ENCODE results near the gene KLHL9.
"Not testable (repeated sequence)": the region's sequence is repeated elsewhere in the genome, so short reads cannot be mapped to it uniquely, and the experiment has no call there.

Gene KLHL9

GRCh38 chr9:21334701-21335632 is at the start of gene KLHL9:
Gene KLHL9, minus strand, starts transcription at chr9:21335404. Its CDS starts 545 bp downstream, at chr9:21334859.
- peak; percentile 76 to 81 (median 81) for DNase-seq (ENCODE audit: low read depth in 3 of 3)

- DNase-seq (ENCODE audit: low read depth in 3 of 3) = no peak
Measured at GRCh38 chr9:21383627-21384026, 48.4 kb upstream of the KLHL9 start.

GRCh38 chr9:21381448-21382339 is 46.5 kb upstream of the KLHL9 start:
- DNase-seq (ENCODE audit: low read depth in 3 of 3) = no peak

- DNase-seq (ENCODE audit: low read depth in 3 of 3) = not testable (repeated sequence)
Measured at GRCh38 chr9:21371467-21371866, 36.3 kb upstream of the KLHL9 start.

- DNase-seq (ENCODE audit: low read depth in 3 of 3) = no peak
Measured at GRCh38 chr9:21367957-21368356, 32.8 kb upstream of the KLHL9 start, which contains the start of gene IFNA13. Gene IFNA13, minus strand, starts transcription at chr9:21368057. Its CDS starts 47 bp downstream, at chr9:21368010.

GRCh38 chr9:21367169-21367568 is 32.0 kb upstream of the KLHL9 start:
- not testable (repeated sequence) for DNase-seq (ENCODE audit: low read depth in 3 of 3)

- no peak for DNase-seq (ENCODE audit: low read depth in 3 of 3)
Measured at GRCh38 chr9:21362287-21362686, 27.1 kb upstream of the KLHL9 start.

- DNase-seq (ENCODE audit: low read depth in 3 of 3) = no peak
Measured at GRCh38 chr9:21357479-21358460, 22.6 kb upstream of the KLHL9 start.

GRCh38 chr9:21350787-21351186 is 15.6 kb upstream of the KLHL9 start, which contains the start of gene IFNA6:
Gene IFNA6, minus strand, starts transcription at chr9:21350887. Its CDS starts 0 bp downstream, at chr9:21350887.
- DNase-seq (ENCODE audit: low read depth in 3 of 3) = no peak

- DNase-seq (ENCODE audit: low read depth in 3 of 3) = no peak
Measured at GRCh38 chr9:21348430-21348970, 13.3 kb upstream of the KLHL9 start.

- DNase-seq (ENCODE audit: low read depth in 3 of 3) = no peak
Measured at GRCh38 chr9:21340735-21341134, 5.5 kb upstream of the KLHL9 start.

- DNase-seq (ENCODE audit: low read depth in 3 of 3) = no peak
Measured at GRCh38 chr9:21336457-21336856, 1.3 kb upstream of the KLHL9 start.

- no peak for DNase-seq (ENCODE audit: low read depth in 3 of 3)
Measured at GRCh38 chr9:21333226-21333625, 2.0 kb downstream of the KLHL9 start.

- DNase-seq (ENCODE audit: low read depth in 3 of 3) = no peak
Measured at GRCh38 chr9:21331676-21332402, 3.4 kb downstream of the KLHL9 start.

GRCh38 chr9:21326526-21327139 is 8.6 kb downstream of the KLHL9 start:
- no peak for DNase-seq (ENCODE audit: low read depth in 3 of 3)

- no peak for DNase-seq (ENCODE audit: low read depth in 3 of 3)
Measured at GRCh38 chr9:21324047-21324446, 11.2 kb downstream of the KLHL9 start.

GRCh38 chr9:21322911-21323461 is 12.2 kb downstream of the KLHL9 start:
- no peak for DNase-seq (ENCODE audit: low read depth in 3 of 3)

GRCh38 chr9:21320465-21320864 is 14.7 kb downstream of the KLHL9 start:
- no peak for DNase-seq (ENCODE audit: low read depth in 3 of 3)

All from stimulated activated CD4-positive, alpha-beta T cell treated with anti-CD3 and anti-CD28 coated beads, TNF-alpha, amount 100 ng/mL, for 4 hours (primary cell).